NCI-H2227 treated with DMSO at 0.1 percent for 48 hours (cell line): ENCODE measurements around the gene SORCS3.

Experiments used
- DNase-seq: peaks from one replicate; lab custom pipeline; 2025; lab: John Stamatoyannopoulos, UW

Gene SORCS3

DNA sequence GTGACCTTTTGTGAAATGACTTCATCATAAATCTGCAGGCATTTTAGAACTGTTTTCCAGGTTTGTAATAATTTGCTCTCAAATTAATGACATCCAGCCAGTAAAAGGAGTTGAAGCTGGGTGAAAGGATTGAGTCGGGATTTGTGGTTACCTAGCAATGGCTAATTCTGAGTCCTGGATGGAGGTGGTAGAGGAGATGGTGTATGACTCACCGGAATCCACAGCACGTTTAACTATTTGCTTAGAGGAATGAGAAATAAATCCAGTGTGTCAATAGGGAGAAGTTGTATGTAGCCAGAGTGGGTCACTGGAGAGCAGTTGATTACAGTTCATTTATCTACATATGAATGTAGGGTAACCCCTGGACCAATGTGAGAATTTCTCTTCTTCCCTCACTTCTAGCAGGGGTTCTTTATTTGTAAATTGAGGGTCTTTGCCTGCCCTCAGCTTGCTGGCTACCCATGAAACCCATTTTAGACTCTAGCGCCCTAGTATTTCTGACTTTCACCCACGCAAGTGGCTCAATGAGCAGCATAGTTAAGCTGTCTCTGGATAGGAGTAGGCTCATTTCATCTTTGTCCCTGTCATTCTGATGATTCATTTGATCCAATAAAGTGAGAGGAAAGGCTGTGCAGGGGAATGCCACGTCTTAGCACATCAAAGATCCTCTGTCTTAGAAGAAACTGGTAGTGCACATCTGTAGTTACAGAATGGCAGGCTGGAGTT lies 547.8 kb downstream of the SORCS3 start:
- DNase-seq: no peak

DNA sequence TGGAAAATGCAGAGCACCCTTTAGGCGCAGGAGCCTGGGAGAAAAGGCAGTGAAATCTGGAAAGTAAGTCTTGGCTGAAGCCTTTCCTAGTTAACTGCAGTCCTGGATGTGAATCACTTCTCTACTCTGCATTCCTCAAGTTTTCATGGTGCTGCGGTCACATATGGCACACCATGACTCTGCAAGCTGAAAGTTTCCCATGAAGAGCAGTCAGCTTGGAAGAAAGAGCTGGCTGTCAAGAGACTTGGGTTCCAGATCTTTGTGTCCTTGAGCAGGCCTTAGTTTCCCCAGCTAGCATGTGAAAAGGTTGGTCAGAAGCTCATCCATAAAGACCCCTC lies 548.3 kb downstream of the SORCS3 start:
- DNase-seq: no peak

GRCh38 chr10:105192146-105192545 lies 551.1 kb downstream of the SORCS3 start:
- DNase-seq: no peak

DNA sequence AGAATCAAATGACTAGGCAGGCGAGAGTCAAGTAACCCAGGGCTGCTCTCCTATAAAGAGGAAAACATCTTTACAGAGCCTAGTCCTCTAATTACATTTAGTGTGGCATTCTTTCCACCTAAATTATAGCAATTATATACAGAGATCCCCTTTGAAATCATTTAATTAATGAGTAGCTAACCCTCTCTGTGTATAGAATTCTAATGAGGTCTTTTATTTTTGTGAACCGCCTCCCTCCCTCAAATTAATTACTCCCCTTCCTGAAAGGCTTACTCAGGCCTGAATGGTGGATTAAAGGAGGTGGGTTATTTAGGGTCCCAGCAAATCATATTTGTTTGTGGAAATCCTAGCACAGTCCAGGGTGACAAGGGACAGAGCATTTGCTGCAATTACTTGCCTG lies 551.8 kb downstream of the SORCS3 start:
- DNase-seq: no peak

GRCh38 chr10:105195831-105196230 lies 554.7 kb downstream of the SORCS3 start:
- DNase-seq: no peak

GRCh38 chr10:105197598-105198364 lies 556.7 kb downstream of the SORCS3 start:
- DNase-seq: no peak

- DNase-seq: no peak
Observed at GRCh38 chr10:105206616-105207015, 565.5 kb downstream of the SORCS3 start.

GRCh38 chr10:105207476-105207995 lies 566.4 kb downstream of the SORCS3 start:
- no peak for DNase-seq

- no peak for DNase-seq
Observed at GRCh38 chr10:105210546-105210945, 569.5 kb downstream of the SORCS3 start.

DNA sequence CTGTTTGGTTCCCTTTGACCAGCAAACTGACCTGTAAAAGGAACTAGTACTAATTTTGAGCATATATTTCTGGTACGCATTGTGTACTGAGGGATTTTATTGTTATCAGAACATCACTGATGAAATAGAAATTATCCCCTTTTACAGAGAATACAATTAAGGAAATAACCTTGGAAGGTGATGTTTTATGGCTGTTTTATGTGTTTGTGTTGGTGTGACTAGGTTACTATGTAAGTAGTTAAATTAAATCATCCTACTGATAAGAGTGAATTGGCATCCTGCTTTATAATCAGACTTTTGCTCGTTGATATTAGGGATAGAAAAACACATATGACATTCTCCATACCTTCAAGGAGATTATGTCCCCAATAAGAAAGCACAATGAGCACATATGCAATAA lies 596.6 kb downstream of the SORCS3 start:
- no peak for DNase-seq

- DNase-seq: no peak
Observed at GRCh38 chr10:105239311-105240219, 598.5 kb downstream of the SORCS3 start.

DNA sequence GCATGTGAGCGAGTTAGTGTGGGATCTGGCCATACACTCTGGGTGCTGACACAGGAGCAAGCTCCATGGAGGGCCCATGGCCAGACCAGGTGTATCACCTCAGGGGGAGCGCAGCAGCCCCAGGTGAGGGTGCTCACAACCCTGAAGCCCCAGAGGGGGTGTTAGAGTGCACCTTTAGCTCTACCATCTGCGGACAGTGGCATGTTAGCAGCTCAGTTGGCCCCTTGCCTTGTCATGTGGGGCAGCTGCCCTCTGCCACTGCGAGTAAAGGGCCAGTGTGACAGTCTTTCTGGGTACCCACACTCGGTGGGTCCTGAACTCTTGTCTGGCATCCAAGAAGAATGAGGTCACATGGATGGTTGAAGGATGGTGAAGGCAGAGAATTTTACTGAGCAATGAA lies 600.2 kb downstream of the SORCS3 start:
- DNase-seq: no peak

GRCh38 chr10:105243381-105243780 lies 602.3 kb downstream of the SORCS3 start:
- no peak for DNase-seq

- DNase-seq: no peak
Observed at GRCh38 chr10:105243825-105244224, 602.7 kb downstream of the SORCS3 start.

DNA sequence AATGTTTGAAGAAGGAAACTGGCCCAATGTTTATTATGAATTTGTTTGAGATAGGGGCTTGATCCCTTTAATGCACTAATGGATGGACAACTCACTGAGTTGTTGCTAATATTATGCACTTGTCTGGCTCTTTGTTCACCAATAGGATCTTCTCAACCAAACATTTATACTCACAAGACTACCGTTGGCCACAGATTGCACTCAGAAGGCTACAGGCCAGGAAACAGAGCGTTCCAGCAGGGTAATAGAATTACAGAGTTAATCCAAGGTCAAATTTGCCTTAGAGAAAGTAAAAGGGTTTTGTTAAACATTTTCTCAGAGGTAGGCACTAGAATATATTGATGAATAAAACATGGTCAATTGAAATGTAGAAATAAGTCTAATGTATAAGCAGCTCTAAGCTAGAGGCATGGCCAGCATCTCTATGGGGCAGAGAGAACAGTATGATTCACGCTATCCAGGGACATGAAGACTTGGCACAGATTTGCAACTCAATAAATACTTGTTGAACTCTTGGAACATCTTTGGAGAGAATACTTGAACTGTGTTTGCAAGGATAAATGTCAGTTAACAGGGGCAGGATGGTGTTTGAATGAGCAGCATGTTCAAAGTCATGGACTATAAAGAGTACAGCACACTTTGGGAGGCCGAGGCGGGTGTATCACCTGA lies 606.9 kb downstream of the SORCS3 start:
- no peak for DNase-seq

DNA sequence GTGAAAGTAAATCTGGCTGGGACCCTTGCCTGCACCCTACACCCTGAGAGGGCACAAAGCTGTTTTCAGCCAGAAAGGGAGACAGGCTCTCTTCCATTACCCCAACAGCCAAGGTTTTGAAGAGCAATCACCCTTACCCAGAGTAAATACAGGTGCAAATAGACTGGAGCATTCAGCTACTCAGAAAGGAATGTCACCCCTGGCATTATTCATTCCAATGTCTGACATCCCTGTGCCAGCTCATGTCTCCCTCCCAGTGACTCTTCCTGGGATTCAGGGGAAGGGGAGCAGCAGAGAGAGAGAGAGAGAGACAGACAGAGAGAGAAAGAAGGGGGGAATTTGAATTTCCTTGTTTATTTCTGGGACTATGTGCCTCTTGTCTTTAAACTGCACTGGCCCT lies 611.8 kb downstream of the SORCS3 start:
- DNase-seq: no peak

DNA sequence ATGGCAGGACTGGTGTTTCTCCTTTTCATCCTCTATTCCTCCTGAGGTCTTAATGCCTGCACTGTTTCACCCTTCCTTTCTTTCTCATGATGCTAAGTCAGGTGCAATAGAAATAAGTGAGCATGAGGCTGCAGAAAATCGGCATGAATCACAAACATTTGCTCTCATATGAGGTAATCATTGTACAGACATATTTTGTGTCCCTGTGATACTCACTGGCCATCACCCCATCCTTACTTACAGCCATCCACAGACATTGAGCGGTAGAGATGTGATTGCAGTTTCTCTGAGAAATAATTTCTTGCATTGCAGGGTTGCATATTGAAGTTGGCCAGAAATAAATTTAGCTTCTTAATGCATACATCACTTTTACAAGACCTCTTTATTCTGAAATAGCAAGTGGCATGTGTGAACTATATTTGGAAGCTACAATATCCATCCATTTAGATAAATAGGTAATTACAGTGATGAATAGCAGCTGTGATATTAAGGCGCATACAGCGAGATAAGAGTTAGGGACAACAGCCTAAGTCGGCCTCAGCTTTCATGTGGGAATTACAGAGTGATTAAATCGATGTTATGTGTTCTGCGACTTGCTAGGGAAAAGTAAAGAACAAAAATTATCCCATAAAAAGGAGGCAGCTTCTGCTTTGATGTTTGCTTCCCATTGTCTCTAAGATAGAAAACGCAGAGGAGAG lies 612.6 kb downstream of the SORCS3 start:
- DNase-seq: no peak

DNA sequence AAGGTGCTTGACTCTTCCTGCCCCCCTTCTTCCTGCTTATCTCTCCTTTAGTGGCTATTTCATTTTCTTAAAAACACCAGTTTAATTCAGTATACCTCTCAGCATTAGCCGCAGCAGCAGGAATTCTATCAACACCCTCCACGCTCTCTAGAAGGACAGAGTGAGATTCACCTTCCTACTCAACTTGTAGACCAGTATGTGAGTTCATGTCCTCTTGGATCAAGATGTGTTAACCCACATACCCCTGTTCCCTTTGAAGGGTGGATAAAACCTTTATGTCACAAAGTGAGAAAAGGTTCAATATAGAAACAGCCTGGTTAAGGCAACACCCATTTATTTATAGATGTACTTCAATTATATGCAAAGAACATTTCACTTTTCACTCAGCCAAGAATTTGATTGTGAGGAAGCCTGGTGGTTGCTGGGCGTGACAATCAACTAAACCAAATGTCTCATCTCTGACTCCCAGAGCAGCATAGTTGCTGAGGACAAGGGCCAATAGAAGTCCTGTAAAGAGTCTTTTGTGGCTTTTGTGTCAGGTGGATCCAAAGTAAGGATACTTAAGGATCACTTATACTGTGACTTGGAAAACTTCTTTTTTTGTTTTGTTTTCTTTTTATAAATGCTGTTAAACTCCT lies 617.1 kb downstream of the SORCS3 start:
- no peak for DNase-seq

GRCh38 chr10:105258674-105259065 lies 617.6 kb downstream of the SORCS3 start:
- no peak for DNase-seq

DNA sequence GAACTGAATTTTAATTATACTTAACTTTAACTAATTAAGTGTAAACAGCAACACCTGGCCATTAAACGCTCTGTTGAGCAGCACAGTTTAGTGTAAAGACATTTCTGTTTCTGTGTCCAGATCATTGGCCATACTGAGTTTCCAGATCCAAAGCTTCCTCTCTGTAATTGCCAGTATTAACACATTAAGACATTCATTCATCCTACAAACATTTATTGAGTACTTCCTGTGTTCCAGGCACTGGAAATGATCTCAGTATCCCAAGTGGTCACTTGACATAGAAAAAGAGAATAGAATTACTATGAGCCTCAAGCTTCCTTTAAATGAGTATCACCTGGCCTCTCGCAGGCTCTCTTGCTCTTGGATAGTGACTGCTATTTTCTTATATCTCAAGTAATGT lies 618.1 kb downstream of the SORCS3 start:
- no peak for DNase-seq

DNA sequence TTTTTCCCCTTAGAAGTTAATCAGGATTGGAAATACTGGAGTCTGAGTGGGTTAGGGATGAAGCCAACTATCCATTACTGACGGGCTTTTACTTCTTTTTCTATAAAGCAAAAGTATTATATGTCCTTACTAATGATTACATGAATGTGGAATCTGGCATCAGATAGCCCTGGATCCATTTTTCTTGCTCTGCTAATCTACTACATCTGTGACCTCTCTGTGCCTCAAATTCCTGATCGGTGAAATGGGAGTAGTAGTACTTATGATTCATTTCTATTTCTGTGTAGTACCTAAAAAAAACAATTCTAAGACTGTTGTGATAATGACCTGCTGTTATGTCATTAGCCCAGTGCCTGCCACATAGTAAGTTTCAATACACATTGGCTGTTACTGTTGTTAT lies 621.6 kb downstream of the SORCS3 start:
- DNase-seq: no peak
